Measurements from ENCODE around the gene C3orf22.
"Not testable (repeated sequence)": the region's sequence is repeated elsewhere in the genome, so short reads cannot be mapped to it uniquely, and the experiment has no call there.

C3orf22 gene

DNA sequence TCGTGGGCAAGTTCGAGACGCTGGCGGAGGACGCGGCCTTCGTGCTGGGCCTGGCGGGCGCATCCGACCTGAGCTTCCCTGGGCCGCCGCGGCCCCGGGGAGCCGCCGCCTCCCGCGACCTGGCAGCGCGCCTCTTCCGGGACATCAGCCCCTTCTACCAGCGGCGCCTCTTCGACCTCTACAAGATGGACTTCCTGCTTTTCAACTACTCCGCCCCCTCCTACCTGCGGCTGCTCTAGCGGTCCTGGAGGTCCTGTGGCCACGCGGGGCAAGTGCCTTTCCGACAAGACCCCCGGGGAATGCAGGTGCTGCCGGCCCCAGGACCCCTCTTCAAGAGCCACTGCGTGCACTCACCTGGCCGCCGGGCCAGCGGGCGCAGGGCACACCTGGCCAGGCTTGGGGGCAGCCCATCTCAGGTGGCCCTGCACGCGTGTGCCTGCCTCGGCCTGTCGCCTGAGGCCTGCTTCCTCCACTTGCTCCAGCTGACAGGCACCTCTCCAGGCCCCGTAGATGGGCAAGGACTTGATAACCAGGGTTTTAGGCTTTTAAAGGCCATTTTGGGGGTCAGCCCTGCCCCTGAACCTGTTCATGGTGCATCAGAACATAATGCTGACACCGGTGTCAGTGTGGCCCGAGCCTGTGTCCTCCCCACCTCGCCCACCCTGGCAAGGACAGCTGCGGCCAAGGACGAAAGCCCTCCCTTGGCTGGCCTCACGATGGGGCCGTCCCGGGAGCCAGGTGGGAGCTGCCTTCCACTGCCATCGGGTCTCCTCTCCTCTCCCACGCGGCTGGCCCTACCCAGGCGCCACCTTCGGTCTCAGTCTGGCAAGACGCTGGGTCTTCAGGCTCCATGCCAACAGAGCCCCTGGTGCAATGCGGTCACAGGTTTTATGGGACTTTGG is 16.1 kb downstream of the C3orf22 start:
- DNase-seq = no peak

DNA sequence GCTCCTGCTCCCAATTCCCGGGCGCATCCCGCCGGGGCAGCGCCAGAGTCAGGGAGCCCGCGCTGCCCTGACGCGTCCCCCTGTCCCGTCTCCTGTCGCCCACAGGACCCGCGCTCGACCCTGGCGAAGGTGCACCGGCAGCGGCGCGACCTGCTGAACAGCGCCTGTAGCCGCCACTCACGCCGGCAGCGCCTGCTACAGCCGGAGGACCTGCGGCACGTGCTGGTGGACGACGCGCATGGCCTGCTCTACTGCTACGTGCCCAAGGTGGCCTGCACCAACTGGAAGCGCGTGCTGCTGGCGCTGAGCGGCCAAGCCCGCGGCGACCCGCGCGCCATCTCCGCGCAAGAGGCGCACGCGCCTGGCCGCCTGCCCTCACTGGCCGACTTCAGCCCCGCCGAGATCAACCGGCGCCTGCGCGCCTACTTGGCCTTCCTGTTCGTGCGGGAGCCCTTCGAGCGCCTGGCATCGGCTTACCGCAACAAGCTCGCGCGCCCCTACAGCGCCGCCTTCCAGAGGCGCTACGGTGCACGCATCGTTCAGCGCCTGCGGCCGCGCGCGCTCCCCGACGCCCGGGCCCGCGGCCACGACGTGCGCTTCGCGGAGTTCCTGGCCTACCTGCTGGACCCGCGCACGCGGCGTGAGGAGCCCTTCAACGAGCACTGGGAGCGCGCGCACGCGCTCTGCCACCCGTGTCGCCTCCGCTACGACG is 16.9 kb downstream of the C3orf22 start:
- DNase-seq = no peak

DNA sequence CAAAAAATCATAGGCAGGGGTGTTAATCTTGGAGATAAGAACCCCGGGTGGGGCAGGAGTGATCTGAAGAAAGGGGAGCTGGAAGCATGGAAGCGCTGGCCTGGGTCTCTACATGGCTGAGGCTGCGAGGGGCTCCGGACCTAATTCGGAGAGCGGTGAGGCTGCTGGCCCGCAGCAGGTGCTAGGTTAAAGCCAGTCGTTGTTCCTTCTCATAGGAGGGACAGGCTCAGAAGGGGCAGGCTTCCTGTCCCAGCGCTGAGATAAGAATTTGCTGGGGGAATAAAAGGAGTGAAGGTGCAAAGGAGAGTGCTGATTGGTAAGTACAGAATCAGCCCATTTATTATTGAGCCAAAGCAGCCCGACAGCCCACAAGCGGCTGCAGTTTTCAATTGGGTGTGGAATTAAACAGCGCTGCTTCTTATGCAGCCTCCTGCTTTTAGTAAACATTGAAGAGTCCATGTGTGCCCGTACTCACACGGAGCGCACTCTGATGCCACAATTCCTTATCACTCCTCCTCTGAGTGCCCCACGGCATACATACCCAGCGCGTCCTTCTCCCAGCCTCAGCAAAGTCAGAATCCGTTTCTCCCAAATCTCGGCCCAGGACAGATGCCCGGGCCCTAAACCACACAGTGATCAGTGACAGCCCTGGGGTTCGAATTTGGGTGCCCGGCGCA is 17.6 kb downstream of the C3orf22 start:
- no peak for DNase-seq

DNA sequence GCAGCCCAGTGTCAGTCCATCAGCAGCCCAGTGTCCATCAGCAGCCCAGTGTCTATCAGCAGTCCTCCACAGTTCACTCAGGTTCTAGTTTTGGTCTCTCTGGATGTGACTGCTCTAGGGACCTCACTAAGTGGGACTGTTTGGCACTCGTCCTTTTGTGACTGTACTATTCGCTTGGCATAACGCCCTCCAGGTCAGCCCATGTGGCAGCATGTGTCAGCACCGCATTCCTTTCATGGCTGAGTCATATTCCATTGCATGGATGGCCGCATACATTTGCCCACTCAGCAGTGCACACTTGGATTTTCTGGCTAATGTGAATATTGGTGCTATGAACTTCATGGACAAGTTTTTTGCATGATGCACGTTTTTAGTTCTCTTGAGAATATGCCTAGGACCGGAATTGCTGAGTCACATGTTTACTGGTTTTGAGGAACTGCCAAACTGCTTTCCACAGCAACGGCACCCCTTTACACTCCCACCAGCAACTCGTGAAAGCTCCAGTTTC is 18.3 kb downstream of the C3orf22 start:
- DNase-seq = no peak

DNA sequence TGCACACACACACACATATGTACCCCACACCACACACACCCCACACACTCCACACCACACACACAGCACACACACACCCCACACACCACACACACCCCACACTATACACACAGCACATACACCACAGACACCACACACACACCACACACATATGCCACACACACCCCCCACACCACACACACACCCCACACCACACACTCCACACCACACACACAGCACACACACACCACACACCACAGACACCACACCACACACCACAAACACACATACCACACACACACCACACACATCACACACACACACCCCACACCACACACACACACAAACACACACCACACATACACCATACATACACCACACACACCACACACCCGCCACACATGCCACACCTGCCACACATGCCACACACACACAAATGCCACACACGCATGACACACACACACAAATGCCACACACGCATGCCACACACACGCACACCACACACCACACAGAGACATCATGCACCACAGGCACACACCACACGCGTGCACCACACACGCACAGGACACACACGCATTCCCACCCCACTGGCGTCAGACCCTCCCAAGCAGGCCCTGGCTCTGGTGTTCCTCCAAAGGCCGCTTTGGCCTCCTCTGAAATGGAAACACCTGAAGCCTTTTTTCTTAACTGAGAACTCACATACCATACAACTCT is 19.0 kb downstream of the C3orf22 start:
- DNase-seq = no peak

DNA sequence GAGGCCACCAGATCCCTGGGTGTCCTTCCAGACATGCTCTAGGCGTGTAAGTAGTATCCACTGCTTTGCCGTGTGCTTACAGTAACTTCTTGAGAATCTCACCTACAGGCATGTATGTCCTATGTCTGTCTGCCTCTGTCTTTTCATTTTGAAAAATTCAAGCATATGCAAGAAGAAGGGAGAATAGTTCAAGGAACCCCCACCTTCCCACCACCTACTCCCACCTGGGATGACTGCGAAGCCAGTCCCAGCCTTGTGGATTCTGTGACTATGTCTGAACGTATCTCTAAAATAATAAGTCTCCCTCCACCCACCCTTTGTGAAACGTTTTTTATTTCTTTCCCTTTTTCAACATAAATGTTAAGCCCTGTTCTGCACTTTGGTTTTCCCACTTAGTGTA is 19.8 kb downstream of the C3orf22 start:
- DNase-seq = no peak

DNA sequence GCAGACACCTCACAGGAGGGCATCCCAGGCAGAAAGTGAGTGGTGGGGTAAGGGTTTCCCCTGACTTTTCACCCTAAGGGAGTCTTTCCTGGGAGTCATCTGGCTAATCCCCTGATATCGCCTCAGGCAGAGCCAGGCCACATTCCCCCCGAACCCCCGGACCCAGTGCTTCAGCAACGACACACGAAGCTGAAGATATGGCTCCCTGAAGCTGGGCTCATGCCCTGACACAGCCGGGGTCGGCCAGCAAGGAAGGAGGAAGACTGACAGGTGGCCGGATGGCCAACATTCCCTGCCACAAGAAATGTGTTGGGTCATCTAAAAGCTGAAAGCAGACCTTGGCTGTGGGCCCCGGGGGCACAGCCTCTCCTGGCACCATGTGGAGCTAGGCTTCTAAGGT is 20.4 kb downstream of the C3orf22 start:
- no peak for DNase-seq

DNA sequence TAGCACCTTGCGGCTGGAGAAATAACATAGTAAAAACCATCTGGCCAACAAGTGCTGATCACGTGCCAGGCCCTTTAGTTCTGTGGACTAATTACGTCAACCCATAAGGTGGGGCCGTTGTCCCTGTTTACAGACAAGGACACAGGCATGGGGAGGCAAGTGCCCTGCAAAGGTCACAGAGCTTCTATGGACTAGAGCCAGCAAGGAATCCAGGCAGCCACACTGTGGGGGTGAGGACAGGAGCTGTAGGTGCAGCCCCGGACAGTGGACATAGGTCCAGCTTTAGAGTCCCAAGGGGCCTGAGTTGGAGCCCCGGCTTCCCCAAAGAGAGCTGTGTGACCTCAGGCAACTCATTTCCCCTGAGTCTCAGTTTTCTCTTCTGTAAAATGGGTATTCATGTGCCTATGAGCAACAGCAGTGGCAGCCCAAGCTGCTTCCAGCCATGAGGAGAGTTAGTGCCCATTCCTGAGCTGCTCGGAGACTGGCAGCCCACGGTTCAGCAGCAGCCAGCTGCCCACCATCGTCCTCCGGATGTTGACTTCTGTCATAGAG is 20.9 kb downstream of the C3orf22 start:
- DNase-seq = no peak

DNA sequence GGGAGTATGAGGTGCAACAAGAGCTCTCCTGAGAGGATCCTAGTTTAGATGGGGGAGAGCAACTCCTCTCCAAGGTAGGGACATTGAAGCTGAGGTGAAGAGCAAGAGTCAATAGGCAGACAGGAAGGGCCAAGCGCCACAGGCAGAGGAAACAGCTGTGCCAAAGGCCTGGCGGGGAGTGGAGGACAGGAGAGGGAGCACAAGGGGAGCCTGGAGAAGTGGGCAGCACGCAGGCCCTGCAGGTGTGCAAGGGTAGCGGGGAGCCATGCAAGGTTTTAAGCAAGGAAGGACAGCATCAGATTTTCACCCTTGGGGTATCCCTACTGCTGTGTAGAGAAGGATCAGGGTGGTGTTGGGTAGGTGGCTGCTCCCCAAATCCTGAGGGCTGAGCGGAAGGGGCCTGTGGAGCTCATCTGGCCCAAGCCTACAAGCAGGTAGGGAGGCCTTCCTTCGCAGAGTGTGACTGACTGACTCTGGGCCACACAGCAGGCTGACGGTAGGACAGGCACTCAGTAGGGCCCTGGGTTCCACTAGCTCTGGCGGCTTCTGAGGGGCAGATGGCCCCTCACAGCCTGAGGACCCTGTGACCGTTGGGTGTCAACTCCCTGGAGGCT is 21.5 kb downstream of the C3orf22 start:
- DNase-seq = no peak

DNA sequence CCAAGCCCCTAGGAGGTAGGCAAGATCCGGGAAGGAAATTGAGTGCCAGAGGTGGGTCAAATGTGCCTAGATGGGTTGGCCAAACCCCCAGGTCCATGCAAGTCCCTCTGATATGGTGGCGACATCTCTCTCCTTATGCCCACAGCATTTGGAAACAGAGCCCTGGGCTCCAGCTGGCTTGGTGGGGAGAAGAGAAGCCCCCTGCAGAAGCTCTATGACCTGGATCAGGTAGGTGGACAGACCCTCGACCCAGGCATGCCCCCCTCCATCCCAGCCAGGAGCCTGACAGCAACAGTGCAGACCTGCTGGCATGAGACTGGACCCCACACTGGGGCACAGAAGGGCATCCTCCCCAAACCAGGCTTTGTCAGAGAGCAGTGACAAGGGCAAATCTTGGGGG is 22.6 kb downstream of the C3orf22 start:
- DNase-seq = no peak

DNA sequence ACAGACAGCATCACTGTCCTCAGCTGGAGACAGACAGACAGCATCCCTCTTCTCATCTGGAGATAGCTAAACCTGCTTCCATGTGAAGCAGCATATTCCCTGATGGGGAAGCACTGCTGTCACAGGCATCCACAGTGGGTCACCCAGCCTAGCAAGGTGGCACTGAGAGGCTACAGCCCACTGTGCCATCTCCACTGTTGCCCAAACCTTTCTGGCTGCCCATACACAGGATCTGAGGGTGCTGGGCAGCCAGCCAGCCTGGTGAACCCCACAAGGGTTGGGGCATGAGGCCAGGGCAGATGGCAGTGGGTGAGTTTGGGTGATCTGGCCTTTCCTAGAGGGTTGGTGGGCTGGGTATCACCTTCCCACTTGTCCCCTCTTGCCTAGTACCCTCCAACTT is 23.1 kb downstream of the C3orf22 start:
- no peak for DNase-seq

DNA sequence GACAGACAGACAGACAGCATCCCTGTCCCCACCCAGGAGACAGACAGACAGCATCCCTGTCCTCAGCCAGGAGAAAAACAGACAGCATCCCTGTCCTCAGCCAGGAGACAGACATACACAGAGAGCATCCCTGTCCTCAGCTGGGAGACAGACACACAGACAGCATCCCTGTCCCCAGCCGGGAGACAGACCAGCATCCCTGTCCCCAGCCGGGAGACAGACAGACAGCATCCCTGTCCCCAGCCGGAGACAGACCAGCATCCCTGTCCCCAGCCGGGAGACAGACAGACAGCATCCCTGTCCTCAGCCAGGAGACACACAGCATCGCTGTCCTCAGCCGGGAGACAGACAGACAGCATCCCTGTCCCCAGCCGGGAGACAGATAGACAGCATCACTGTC is 24.0 kb downstream of the C3orf22 start:
- not testable (repeated sequence) for DNase-seq

DNA sequence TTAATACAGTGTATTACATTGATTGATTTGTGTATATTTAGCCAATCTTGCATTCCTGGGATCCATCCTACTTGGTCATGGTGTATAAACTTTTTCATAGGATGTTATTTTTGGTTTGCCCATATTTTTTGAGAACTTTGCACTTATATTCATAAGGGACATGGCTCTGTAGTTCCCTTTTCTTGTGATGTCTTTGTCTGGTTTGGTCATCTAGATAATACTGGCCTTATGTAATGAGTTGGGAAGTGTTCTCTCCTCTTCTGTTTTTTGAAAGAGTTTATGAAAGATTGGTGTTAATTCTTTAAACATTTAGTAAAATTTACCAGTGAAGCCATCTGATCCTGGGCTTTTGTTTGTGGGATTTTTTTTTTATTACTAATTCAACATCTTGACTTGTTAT is 25.2 kb downstream of the C3orf22 start:
- DNase-seq = no peak

DNA sequence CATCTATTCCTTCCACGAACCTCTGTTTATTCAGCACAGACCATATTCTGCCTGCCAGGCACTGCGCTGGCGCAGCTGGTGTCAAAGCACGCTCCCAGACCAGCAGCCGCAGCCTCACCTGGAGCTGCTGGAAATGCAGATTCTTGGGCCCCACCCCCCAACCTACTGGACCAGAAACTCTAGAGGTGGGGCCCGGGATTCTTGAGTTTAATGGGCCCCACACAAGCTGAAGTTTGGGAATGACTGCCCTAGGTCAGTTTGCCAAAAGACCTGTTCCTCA is 27.7 kb downstream of the C3orf22 start:
- no peak for DNase-seq

DNA sequence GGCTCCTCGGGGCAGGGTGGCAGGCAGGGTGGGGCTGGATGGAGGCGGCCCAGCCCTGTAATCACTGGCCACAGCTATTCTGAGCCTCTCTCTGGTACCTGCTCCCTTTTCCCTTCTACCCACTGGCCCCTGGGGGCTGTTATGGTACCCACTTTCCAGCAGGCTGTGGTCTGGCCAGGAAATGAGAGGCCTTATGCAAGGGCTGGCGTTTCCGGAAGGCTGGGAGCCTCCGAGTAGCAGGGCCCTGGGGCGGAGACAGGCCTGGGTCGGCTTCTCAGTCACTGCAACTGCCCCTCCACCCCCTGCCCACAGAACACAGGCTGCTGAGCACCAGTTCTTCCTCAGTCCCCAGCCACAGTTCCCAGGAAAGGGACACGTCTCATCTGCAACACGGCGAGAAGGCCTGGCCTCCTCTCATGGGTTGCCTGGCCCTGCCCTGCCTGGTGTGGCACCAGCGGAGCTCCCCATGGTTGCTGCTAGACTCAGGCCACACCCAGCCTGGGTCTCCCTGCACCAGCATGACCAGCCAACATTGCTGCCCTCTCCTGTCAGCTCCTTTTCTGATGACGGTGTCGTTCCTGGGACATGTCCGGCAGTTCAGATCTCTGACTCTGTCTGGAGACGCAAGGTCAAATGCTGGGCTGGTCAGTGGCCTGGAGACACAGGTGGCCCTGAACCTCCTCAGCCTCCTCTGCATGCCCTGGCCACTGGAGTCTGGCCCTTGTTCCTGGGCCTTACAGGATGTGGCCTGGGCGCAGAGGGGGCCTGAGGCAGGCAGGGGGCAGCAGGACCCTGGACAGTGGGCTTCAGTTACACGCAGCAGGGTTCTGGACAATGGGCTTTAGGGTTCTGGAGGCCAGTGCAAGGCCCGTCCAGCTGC is 28.3 kb downstream of the C3orf22 start:
- no peak for DNase-seq

DNA sequence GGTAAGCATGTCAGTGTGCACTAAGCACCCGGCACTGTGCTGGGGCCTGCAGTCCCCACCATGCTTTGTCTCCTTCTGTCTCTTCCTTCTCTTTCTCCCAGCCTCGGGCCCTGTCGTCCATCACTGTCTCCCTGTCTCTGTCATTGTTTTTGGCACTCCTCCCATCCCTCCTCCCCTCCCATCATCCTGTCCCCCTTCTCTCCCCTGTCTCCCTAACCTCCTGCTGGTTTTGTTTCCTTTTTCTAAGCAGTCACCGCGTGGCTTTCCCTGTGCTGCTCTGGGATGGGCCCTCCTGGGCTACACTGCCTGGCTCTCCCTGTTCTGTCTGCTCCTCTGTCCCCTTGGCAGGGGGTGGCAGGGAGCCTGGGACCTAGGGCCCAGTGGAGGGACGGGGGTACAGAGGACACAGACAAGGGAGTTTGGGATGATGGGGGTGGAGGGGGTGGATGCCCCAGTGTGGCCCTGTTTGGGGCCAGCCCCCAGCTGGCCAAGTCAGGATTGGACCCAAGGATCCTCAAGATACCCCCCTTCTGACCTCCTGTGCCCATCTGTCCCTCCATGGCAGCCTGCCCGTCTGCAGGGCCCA is 29.1 kb downstream of the C3orf22 start:
- DNase-seq = no peak

DNA sequence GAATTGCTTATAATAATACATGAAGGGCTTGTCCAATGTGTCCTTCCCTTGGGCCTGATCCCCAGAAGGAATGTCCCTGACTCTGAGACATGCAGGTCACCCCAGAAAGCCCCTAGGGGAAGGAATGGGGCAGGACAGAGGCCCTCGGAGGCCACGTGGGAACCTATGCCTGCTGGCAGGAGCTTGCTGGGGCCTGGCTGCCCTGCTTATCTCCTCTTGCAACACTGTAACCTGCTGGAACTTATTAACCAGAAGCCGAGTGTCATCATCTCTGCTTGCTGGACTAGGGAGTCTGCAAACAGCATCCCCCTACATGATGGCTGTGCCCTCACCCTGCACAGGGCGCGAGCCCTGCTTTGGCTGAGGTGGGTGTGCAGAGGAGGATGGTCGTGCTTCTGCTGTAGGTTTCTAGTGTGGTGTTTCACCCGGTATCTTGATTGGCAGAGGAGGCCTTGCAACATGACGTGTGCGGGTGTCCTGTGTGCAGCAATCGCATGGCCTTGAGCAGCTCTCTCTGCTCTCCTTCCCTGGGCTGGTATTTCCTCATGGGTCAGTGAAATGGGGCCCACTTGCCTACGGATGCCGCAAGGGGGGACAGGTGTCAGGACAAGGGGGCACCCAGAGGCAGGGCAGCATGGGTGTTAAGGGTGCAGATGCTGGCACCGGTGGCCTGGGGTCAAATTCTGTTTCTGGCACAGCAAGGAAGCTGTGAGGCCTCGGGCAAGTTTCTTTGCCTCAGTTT is 29.8 kb downstream of the C3orf22 start:
- no peak for DNase-seq

DNA sequence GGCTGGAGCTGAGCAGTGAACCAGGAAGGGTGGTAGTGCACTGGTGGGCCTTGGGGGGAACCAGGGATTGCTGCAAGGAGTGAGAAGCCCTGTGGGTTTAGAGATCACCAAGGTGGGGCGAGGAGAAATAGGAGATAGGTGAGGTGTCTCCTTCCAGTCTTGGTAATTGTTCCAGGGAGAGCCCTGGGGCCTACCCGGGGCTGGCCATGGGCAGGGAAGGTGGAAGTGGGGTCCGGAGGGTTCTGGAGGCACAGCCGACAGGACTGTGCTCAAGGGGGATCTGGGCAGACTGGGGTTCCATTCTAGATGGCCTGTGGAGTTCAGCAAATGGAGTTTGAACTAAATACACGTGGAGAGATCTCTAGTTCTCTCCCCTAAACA is 30.3 kb downstream of the C3orf22 start:
- no peak for DNase-seq

DNA sequence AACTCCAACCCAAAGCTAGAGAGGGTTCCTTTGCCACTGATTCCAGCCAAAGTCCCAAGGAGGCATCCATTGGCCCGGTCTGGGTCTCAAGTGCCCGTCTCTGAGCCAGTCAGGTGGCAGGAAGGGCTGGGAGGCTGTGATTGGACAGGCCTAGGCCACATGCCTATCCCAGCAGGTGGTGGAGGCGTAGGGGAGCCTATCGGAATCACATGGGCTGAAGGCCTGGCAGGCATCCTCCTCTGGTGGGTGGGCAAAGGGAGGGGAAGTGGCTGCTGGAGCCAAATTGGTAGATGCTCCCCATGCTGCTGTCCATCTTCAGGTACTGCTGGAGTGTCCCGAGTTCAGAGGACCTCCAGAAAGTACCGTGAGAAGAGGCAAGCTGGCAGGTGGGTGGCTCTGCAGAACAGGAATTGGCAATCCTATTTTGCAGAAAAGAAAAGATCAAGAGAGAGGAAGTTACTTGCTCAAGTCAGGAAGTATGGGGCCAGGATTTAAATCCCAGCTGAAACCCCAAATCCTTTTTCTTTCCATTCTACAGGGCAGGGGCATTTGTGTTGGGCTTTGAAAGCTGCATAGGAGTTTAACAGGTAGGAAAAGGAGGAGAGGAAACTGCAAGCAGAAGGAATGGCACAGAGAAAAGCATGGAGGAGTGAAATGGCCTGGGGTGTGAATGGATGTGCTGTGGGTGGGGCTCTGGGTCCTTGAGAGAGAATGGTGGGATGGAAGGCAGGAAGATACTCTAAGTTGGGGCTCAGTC is 31.1 kb downstream of the C3orf22 start:
- no peak for DNase-seq

DNA sequence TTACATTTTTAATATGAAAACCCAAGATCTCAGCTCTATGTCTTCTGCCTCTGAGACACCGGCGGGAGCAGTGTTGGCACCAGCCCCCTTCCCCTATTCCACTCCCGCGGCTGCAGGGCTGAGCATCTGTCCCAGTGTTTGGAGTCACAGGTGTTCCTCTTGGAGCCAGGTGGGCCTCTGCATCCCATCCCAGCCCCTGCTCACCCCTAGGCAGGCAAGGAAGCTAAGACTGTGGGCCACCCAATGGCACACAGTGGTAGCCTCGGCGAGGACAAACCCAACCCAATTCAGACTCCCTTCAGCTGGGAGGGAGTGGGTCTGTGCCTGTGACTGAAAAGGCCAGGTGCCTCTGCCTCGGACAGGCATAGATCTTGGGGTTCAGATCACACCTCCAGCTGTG is 31.7 kb downstream of the C3orf22 start:
- DNase-seq = no peak
